ENCODE data around the gene OPCML.

The OPCML gene

DNA sequence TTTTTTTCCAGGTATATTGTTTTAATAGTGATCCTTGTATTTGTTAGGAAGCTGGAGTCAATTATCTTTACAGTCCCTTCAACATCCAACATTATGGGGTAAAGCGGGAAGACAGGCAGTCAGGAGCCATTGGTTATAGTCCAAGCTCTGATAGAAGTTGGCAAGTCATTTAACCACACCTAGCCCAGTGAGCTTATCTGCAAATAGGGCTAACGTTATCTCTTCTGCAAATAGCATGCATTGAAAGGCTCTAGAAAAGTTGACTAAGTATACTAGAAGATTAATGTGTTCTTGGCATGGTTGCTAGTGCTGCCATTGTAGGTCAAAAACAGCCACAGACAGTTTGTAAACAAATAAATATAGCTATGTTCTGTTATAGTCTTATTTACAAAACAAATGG lies 520.7 kb downstream of the OPCML start:
- peaks cover 18% of the 10 kb centered on the region for H3K27me3 Mint-ChIP-seq (ENCODE audit: low read depth, poor library complexity)
- no peaks in the 10 kb centered on the region for H3K9me3 Mint-ChIP-seq
- TF ChIP-seq, protein P1, sequence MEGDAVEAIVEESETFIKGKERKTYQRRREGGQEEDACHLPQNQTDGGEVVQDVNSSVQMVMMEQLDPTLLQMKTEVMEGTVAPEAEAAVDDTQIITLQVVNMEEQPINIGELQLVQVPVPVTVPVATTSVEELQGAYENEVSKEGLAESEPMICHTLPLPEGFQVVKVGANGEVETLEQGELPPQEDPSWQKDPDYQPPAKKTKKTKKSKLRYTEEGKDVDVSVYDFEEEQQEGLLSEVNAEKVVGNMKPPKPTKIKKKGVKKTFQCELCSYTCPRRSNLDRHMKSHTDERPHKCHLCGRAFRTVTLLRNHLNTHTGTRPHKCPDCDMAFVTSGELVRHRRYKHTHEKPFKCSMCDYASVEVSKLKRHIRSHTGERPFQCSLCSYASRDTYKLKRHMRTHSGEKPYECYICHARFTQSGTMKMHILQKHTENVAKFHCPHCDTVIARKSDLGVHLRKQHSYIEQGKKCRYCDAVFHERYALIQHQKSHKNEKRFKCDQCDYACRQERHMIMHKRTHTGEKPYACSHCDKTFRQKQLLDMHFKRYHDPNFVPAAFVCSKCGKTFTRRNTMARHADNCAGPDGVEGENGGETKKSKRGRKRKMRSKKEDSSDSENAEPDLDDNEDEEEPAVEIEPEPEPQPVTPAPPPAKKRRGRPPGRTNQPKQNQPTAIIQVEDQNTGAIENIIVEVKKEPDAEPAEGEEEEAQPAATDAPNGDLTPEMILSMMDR (IDR thresholded peaks at IDR 0.05) = no peak
- H3K4me3 Mint-ChIP-seq = no peak overlapping the region
- H3K27ac Mint-ChIP-seq = no peak overlapping the region
- H3K36me3 Mint-ChIP-seq (ENCODE audit: low read depth) = no peaks in the 10 kb centered on the region
- H3K4me1 Mint-ChIP-seq = peaks cover 4% of the 10 kb centered on the region
- no peak for DNase-seq

GRCh38 chr11:133007027-133007584 lies 525.2 kb downstream of the OPCML start:
- H3K4me3 Mint-ChIP-seq = no peak overlapping the region
- H3K36me3 Mint-ChIP-seq (ENCODE audit: low read depth) = no peaks in the 10 kb centered on the region
- no peak for DNase-seq
- H3K4me1 Mint-ChIP-seq = no peaks in the 10 kb centered on the region
- H3K9me3 Mint-ChIP-seq = no peaks in the 10 kb centered on the region
- TF ChIP-seq, protein P1 (IDR thresholded peaks at IDR 0.05) = no peak
- peaks cover 18% of the 10 kb centered on the region for H3K27me3 Mint-ChIP-seq (ENCODE audit: low read depth, poor library complexity)
- no peak overlapping the region for H3K27ac Mint-ChIP-seq

GRCh38 chr11:133004369-133004768 lies 527.9 kb downstream of the OPCML start:
- DNase-seq = no peak
- Mint-ChIP-seq H3K27ac (no peak overlapping the region), H3K4me3 (no peak overlapping the region), H3K4me1 (no peaks in the 10 kb centered on the region), H3K27me3 (ENCODE audit: low read depth, poor library complexity) (peaks cover 11% of the 10 kb centered on the region), H3K9me3 (peaks cover 11% of the 10 kb centered on the region), H3K36me3 (ENCODE audit: low read depth) (no peaks in the 10 kb centered on the region)
- TF ChIP-seq, protein P1 (IDR thresholded peaks at IDR 0.05) = no peak

DNA sequence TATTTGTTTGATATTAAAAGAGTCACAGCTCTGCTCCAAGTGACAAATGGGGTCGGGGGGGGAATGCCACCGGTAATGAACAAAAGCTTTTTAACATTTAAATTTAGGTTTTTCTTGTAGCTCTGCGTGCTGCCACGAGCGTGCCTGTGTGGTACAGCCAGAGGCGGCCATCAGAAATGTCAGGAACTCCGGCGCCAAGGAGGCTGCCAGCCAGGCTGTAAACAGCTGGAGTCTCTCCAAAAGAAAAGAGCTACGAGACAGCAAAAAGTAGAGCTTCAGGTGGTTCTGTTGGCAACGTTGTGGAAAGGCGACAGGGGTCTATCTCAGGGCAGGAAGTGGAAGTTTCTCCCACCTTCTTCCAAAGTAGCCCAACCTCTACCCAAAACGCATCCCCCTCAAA lies 532.8 kb downstream of the OPCML start:
- Mint-ChIP-seq H3K36me3 (ENCODE audit: low read depth) (no peaks in the 10 kb centered on the region), H3K9me3 (peaks cover 15% of the 10 kb centered on the region), H3K27me3 (ENCODE audit: low read depth, poor library complexity) (peaks cover 38% of the 10 kb centered on the region), H3K27ac (no peak overlapping the region), H3K4me3 (no peak overlapping the region), H3K4me1 (peaks cover 4% of the 10 kb centered on the region)
- no peak for DNase-seq
- TF ChIP-seq, protein P1 (IDR thresholded peaks at IDR 0.05) = no peak

GRCh38 chr11:132999031-132999430 lies 533.3 kb downstream of the OPCML start:
- peaks cover 42% of the 10 kb centered on the region for H3K27me3 Mint-ChIP-seq (ENCODE audit: low read depth, poor library complexity)

GRCh38 chr11:132997396-132997795 lies 534.9 kb downstream of the OPCML start:
- peaks cover 19% of the 10 kb centered on the region for H3K4me1 Mint-ChIP-seq
- H3K27me3 Mint-ChIP-seq (ENCODE audit: low read depth, poor library complexity) = peaks cover 59% of the 10 kb centered on the region
- no peak overlapping the region for H3K27ac Mint-ChIP-seq
- H3K4me3 Mint-ChIP-seq = no peak overlapping the region
- TF ChIP-seq, protein P1 (IDR thresholded peaks at IDR 0.05) = no peak
- H3K9me3 Mint-ChIP-seq = peaks cover 15% of the 10 kb centered on the region
- H3K36me3 Mint-ChIP-seq (ENCODE audit: low read depth) = no peaks in the 10 kb centered on the region
- no peak for DNase-seq

More at GRCh38 chr11:132999031-132999430, 533.3 kb downstream of the OPCML start:
- no peaks in the 10 kb centered on the region for H3K36me3 Mint-ChIP-seq (ENCODE audit: low read depth)
- DNase-seq = no peak
- H3K27ac Mint-ChIP-seq = no peak overlapping the region
- no peak overlapping the region for H3K4me3 Mint-ChIP-seq
- peaks cover 15% of the 10 kb centered on the region for H3K9me3 Mint-ChIP-seq
- H3K4me1 Mint-ChIP-seq = peaks cover 8% of the 10 kb centered on the region
- TF ChIP-seq, protein P1 (IDR thresholded peaks at IDR 0.05) = no peak

Measured in nephron progenitor cell (in vitro differentiated cells).